Testis (tissue), 2 donors: ENCODE measurements around the gene CHRNB4.

ENCODE experiments used
- POLR2A ChIP-seq: fragments of 450-650 bp; IDR thresholded peaks from one replicate; pipeline ENCODE4 v1.6.1; 2017; ENCODE audit warnings: antibody characterized with exemption, mild to moderate bottlenecking, moderate library complexity
- TF ChIP-seq, protein P1 (sequence below), 3 experiments: fragments of 450-650 bp in 2 of 3; fragments of 200-600 bp in 1 of 3; sonication (generic) in 1 of 3; IDR thresholded peaks; one replicate each; pipeline ENCODE4 v1.5.1; 2016 to 2019; ENCODE audit warnings: antibody characterized with exemption in 3 of 3, mild to moderate bottlenecking in 2 of 3, moderate library complexity in 1 of 3

DNA sequence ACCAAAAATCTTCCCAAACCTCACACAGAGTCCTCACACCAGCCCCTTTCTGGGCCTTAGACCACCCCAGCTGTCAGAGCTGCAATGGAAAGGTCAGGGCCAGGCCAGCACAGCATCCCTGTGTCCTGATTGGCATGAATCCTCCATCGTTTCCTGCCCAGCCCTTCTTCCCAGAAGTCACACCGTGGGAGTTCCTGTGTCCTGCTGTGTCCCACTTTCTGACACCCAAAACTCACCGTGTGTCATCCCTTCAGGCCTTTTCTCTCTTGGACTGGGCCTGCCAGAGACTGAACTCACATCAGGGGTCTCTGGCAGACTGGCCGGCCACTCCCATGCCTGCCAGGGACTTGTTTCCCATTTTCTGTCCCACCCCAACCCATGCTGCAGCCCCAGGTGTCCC, 32.5 kb upstream of the CHRNB4 start:
- TF ChIP-seq, protein P1, sequence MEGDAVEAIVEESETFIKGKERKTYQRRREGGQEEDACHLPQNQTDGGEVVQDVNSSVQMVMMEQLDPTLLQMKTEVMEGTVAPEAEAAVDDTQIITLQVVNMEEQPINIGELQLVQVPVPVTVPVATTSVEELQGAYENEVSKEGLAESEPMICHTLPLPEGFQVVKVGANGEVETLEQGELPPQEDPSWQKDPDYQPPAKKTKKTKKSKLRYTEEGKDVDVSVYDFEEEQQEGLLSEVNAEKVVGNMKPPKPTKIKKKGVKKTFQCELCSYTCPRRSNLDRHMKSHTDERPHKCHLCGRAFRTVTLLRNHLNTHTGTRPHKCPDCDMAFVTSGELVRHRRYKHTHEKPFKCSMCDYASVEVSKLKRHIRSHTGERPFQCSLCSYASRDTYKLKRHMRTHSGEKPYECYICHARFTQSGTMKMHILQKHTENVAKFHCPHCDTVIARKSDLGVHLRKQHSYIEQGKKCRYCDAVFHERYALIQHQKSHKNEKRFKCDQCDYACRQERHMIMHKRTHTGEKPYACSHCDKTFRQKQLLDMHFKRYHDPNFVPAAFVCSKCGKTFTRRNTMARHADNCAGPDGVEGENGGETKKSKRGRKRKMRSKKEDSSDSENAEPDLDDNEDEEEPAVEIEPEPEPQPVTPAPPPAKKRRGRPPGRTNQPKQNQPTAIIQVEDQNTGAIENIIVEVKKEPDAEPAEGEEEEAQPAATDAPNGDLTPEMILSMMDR (IDR thresholded peaks at IDR 0.05): no peak
- TF ChIP-seq POLR2A: no peak
